GM19324 (cell line): Measurements from ENCODE around the gene CENPA.
A peak's percentile ranks its signal among the peaks of the same experiment; 100 is the strongest.
"Not testable (repeated sequence)": the region's sequence is repeated elsewhere in the genome, so short reads cannot be mapped to it uniquely, and the experiment has no call there.

ENCODE experiments used
- ATAC-seq: cut with Tn5 transposase; IDR thresholded peaks from one replicate; pipeline ENCODE4 v1.9.1; 2021; ENCODE audit warnings: mild to moderate bottlenecking, moderate library complexity; ENCODE audit not compliant: unreplicated experiment, low FRiP score

CENPA gene

GRCh38 chr2:26784570-26785234 is 1.2 kb upstream of the CENPA start:
- no peak for ATAC-seq

GRCh38 chr2:26786207-26787028 is 562 bp downstream of the CENPA start:
- ATAC-seq, result peak; percentile 31

GRCh38 chr2:26792720-26793119 is 6.9 kb downstream of the CENPA start:
- ATAC-seq, result no peak

DNA sequence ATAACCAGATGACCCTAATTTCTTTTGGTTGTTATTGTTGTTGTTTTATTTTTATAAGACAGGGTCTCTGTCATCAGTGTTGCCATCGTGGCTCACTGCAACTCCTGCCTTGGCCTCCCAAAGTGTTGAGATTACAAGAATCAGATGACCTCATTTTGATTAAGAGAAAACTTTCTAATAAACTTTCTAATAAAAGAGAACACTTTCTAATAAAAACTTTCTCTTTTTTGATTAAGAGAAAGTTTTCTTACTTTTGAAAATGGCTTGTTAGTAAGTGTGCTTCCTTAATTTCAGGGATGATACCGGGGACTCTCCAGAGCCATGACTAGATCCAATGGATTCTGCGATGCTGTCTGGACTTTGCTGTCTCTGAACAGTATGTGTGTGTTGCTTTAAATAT is 7.7 kb downstream of the CENPA start:
- ATAC-seq, result no peak

- not testable (repeated sequence) for ATAC-seq
Measured at GRCh38 chr2:26795135-26795534, 9.3 kb downstream of the CENPA start.

DNA sequence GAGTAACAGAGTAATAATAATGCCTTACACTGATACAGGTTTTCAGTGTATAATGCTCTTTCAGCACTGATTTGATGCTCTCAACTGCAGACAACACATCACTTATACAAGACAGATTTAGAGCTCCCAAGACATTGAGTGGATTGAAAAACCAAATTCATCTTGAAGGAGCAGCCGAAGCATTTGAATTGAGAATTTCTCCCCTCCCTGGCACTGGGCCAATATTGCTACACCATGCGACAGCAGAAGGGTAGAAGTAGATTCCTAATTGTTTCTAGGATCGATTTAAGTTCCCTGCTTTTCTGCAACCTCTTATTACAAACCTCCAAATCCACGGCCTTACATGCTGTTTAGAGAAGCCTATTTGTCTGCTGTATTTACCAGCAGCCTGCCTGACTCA is 15.5 kb downstream of the CENPA start:
- no peak for ATAC-seq

GRCh38 chr2:26801796-26802195 is 15.9 kb downstream of the CENPA start:
- no peak for ATAC-seq

GRCh38 chr2:26805241-26805676 is 19.4 kb downstream of the CENPA start:
- no peak for ATAC-seq

GRCh38 chr2:26807788-26808460 is 22.1 kb downstream of the CENPA start:
- no peak for ATAC-seq

- no peak for ATAC-seq
Measured at GRCh38 chr2:26809211-26809610, 23.4 kb downstream of the CENPA start.

GRCh38 chr2:26809876-26810577 is 24.2 kb downstream of the CENPA start:
- no peak for ATAC-seq

DNA sequence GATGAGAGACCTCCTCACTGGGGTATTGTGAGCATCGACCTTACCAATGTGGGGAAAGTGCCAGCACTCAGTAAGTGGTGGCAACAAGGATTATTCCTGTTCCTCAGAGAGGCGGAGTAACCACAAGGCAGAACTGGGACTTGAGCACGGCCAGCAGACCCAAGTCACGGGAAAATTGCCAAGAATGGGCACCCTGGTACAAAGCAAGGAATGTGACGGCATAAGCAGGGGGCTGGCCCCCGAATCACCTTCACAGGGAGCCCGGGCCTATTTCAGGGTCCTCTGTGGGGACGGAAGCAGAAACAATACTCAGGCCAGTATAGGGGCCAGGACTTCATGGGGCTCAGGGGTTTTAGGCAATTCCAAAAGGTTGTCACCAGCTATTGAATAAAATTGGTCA is 25.4 kb downstream of the CENPA start:
- ATAC-seq, result no peak

- no peak for ATAC-seq
Measured at GRCh38 chr2:26811791-26812694, 26.2 kb downstream of the CENPA start.

DNA sequence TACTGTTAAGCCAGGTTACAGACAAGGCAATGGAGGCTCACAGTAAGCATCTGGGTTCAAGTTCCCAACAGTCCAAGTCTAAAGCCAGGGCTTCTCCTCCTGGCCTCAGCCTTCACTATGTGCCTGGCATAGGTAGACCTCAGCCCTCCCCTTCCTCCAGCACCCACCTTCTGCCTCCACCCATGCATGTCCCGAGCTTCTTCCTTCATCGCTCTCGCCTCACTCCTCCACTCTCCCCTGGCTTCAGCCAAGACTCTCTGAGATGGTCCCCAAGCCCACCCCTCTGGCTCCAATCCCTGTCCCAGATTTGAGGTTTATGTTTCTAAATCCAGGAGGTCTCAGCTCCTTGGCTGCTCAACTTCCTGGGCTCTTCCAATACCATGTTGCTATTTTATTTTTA is 26.9 kb downstream of the CENPA start:
- no peak for ATAC-seq

DNA sequence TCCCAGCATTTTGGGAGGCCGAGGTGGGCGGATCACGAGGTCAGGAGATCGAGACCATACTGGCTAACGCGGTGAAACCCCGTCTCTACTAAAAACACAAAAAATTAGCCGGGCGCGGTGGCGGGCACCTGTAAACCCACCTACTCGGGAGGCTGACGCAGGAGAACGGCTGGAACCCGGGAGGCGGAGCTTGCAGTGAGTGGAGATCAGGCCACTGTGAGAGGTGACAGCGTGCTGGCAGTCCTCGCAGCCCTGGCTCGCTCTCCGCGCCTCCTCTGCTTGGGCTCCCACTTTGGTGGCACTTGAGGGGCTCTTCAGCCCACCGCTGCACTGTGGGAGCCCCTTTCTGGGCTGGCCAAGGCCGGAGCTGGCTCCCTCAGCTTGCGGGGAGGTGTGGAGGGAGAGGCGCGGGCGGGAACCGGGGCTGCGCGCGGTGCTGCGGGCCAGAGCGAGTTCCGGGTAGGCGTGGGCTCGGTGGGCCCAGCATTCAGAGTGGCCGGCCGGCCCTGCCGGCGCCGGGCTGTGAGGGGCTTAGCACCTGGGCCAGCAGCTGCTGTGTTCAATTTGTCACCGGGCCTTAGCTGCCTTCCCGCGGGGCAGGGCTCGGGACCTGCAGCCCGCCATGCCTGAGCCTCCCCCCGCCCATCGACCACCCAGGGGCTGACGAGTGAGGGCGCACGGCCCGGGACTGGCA is 28.4 kb downstream of the CENPA start:
- not testable (repeated sequence) for ATAC-seq

DNA sequence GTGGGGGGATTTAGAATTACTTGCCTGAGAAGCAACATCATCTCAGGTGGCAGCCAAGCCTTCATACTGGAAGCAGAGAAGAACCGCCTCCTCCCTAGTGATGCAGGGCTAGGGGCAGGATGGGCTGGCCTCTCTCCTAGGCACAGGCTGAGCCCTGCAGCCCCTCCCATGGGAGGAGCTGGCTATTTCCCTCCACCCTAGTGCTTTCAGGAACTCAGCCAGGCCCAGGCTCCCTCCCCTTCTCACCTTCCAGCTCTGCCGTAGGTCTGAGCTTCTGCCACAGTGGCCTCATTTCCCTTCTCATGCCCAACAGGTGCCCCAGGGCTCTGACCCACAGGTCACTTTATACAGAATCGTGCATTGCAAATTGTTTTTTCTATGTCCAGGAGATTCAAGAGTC is 31.0 kb downstream of the CENPA start:
- ATAC-seq, result no peak

DNA sequence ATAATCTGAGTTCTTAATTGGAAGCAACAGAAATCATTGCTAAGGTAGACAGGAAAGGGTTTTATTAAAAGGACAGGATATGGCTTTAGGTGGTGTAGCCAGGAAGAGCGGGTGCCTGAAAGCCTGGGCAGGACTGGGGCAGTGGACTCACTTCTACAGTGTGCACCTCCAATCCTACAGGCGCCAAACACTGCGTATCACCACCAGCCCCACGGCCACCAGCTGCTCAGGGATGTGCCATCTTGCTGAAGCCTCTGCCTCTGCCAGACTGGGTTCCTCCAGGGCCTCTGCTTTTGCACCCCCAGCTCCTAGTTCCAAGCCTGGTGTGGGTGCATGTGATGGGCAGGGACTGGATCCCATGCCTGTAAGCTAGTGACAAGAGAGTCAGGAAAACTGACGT is 32.4 kb downstream of the CENPA start:
- no peak for ATAC-seq

GRCh38 chr2:26818972-26819371 is 33.1 kb downstream of the CENPA start:
- ATAC-seq, result no peak

- ATAC-seq, result no peak
Measured at GRCh38 chr2:26820932-26821331, 35.1 kb downstream of the CENPA start.
